HPDE6-E6E7 (cell line): ENCODE measurements around the gene CNNM4.

ENCODE experiments used
- DNase-seq: peaks from one replicate; pipeline ENCODE4 v3.0.0; 2011; ENCODE audit warnings: missing footprints; ENCODE audit errors: extremely low spot score

The CNNM4 gene

GRCh38 chr2:96760036-96760985, at the start of gene CNNM4:
TSS of gene CNNM4 (plus strand) at chr2:96760902. CDS start at chr2:96761000, 98 bp downstream.
- DNase-seq = peak; percentile 93

GRCh38 chr2:96710985-96711384, 49.7 kb upstream of the CNNM4 start:
- no peak for DNase-seq

- DNase-seq = no peak
Observed at GRCh38 chr2:96715658-96716057, 45.0 kb upstream of the CNNM4 start.

- no peak for DNase-seq
Observed at GRCh38 chr2:96716388-96716787, 44.3 kb upstream of the CNNM4 start.

GRCh38 chr2:96726131-96726530, 34.6 kb upstream of the CNNM4 start:
- DNase-seq = no peak

GRCh38 chr2:96727431-96727830, 33.3 kb upstream of the CNNM4 start:
- no peak for DNase-seq

- no peak for DNase-seq
Observed at GRCh38 chr2:96729748-96730147, 31.0 kb upstream of the CNNM4 start.

- DNase-seq = peak; percentile 73
Observed at GRCh38 chr2:96730212-96730611, 30.5 kb upstream of the CNNM4 start.

GRCh38 chr2:96733931-96734330, 26.8 kb upstream of the CNNM4 start:
- no peak for DNase-seq

- DNase-seq = no peak
Observed at GRCh38 chr2:96734880-96735583, 25.7 kb upstream of the CNNM4 start.

GRCh38 chr2:96737251-96737650, 23.5 kb upstream of the CNNM4 start:
- no peak for DNase-seq

- no peak for DNase-seq
Observed at GRCh38 chr2:96737831-96738230, 22.9 kb upstream of the CNNM4 start.

GRCh38 chr2:96739076-96739632, 21.5 kb upstream of the CNNM4 start:
- DNase-seq = no peak

GRCh38 chr2:96739633-96740428, 20.9 kb upstream of the CNNM4 start, which contains the start of gene LMAN2L:
TSS of gene LMAN2L (minus strand) at chr2:96740064. CDS start at chr2:96740040, 24 bp downstream.
- peak; percentile 96 for DNase-seq

- DNase-seq = no peak
Observed at GRCh38 chr2:96747061-96747617, 13.6 kb upstream of the CNNM4 start.

GRCh38 chr2:96751800-96752199, 8.9 kb upstream of the CNNM4 start:
- no peak for DNase-seq

GRCh38 chr2:96753661-96754282, 6.9 kb upstream of the CNNM4 start:
- DNase-seq = no peak

- DNase-seq = no peak
Observed at GRCh38 chr2:96754317-96754716, 6.4 kb upstream of the CNNM4 start.

GRCh38 chr2:96756788-96757476, 3.8 kb upstream of the CNNM4 start:
- no peak for DNase-seq

GRCh38 chr2:96757477-96757860, 3.2 kb upstream of the CNNM4 start:
- DNase-seq = no peak
